Body of pancreas (tissue), 4 donors: ENCODE measurements around the gene TEX28. TPM values are rescaled to one million over a fixed set of nuclear protein-coding genes. Genes with fewer than 3 reads are reported as not detected.

Experiments
- ATAC-seq: fragments of 150-250 bp; one replicate; pipeline ENCODE4 v1.9.1; 2016
- DNase-seq, 4 donors: peaks; one replicate each; pipeline ENCODE4 v3.0.0-alpha.2; 2019
- H3K27ac ChIP-seq, 4 donors: fragments of 200-600 bp; sonication (generic); 1 replicate in 3 of 4; 2 replicates in 1 of 4; pipeline versions ENCODE4 v1.5.1 to v1.6.1; 2016 to 2019; ENCODE audit warnings: mild to moderate bottlenecking in 1 of 4, mixed read lengths in 1 of 4, moderate library complexity in 1 of 4
- H3K27me3 ChIP-seq, 2 donors: fragments of 200-600 bp; sonication (generic); one replicate each; pipeline ENCODE4 v1.6.0; 2016; ENCODE audit warnings: mild to moderate bottlenecking in 1 of 2
- H3K36me3 ChIP-seq, 2 donors: fragments of 200-600 bp; sonication (generic); replicated peaks in 1 of 2; 2 replicates each; pipeline ENCODE4 v1.5.1; 2016; ENCODE audit warnings: low read depth in 2 of 2; ENCODE audit not compliant: insufficient read depth in 1 of 2
- H3K4me1 ChIP-seq: fragments of 200-600 bp; sonication (generic); one replicate; pipeline ENCODE4 v1.6.0; 2016
- H3K4me3 ChIP-seq, 2 donors: fragments of 200-600 bp; sonication (generic); 1 replicate in 1 of 2; 2 replicates in 1 of 2; pipeline ENCODE4 v1.5.1; 2016 to 2019
- H3K9me3 ChIP-seq, 3 donors: fragments of 200-600 bp; sonication (generic); 1 replicate in 2 of 3; 2 replicates in 1 of 3; pipeline ENCODE4 v1.5.1; 2016
- POLR2A ChIP-seq, 3 donors: fragments of 450-650 bp; IDR thresholded peaks; one replicate each; pipeline ENCODE4 v1.6.1; 2016; ENCODE audit warnings: antibody characterized with exemption in 3 of 3, mild to moderate bottlenecking in 2 of 3
- WGBS, 2 donors: methylation state at CpG; one replicate each; pipeline ENCODE4 v1.1.5; 2017; 5-methylcytosine and 5-hydroxymethylcytosine counted together
- intact Hi-C: fragments of 100-400 bp; cut with DNase I; formaldehyde crosslinking; loops from one replicate; pipeline ENCODE4 v1.15.1; 2023
- total RNA-seq, 2 donors: library from RNA; depleted of rRNA; stranded (reverse); fragments of >200 nt; gene quantifications; one replicate each; pipeline ENCODE4 v1.1.0, GENCODE V29; 2016
- TF ChIP-seq, protein P1 (sequence below), 7 experiments: fragments of 450-650 bp in 4 of 7; fragments of 200-600 bp in 3 of 7; sonication (generic) in 3 of 7; IDR thresholded peaks; one replicate each; pipeline ENCODE4 v1.5.1; 2016 to 2019; ENCODE audit warnings: antibody characterized with exemption in 7 of 7

TEX28 gene
- total RNA-seq, 2 donors from 2014 or later, result not detected

DNA sequence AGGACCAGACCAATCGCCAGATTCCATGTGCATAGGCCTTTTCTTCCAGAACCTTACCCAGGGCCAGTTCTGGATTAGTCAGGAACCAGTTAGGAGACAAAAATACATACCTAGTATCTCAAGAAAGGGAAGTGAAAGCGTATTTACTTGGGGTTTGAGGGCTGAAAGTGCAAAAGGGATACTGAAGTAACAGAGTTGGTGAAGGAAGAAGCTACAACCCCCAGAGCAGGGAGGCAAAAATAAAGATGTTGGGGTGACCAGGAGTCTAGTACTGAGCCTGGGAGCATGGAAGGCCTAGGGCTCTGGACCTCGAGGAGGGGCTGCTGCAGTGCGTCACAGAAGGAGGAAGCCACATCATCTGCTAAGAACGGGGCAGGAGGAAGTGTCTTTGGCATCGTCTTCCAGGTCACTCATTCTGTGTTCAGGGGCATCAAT lies 38.9 kb upstream of the TEX28 start:
- Histone ChIP-seq H3K36me3 (no peaks in the 10 kb centered on the region), H3K27ac (no peak overlapping the region), H3K9me3 (no peaks in the 10 kb centered on the region), H3K4me1 (no peaks in the 10 kb centered on the region), H3K4me3 (no peak overlapping the region), H3K27me3 (no peaks in the 10 kb centered on the region)
- DNase-seq, result no peak
- 66 to 85% methylated on average over 5 of the region's 6 CpGs for WGBS, 2 donors
- TF ChIP-seq POLR2A (IDR thresholded peaks at IDR 0.05), result no peak
- TF ChIP-seq, protein P1, sequence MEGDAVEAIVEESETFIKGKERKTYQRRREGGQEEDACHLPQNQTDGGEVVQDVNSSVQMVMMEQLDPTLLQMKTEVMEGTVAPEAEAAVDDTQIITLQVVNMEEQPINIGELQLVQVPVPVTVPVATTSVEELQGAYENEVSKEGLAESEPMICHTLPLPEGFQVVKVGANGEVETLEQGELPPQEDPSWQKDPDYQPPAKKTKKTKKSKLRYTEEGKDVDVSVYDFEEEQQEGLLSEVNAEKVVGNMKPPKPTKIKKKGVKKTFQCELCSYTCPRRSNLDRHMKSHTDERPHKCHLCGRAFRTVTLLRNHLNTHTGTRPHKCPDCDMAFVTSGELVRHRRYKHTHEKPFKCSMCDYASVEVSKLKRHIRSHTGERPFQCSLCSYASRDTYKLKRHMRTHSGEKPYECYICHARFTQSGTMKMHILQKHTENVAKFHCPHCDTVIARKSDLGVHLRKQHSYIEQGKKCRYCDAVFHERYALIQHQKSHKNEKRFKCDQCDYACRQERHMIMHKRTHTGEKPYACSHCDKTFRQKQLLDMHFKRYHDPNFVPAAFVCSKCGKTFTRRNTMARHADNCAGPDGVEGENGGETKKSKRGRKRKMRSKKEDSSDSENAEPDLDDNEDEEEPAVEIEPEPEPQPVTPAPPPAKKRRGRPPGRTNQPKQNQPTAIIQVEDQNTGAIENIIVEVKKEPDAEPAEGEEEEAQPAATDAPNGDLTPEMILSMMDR (IDR thresholded peaks at IDR 0.05), result no peak
- ATAC-seq, result no peak
- intact Hi-C loops, result loop anchor here (5.0 kb wide), 1 partner anchor 48 kb away; no protein-coding TSS in a partner anchor

DNA sequence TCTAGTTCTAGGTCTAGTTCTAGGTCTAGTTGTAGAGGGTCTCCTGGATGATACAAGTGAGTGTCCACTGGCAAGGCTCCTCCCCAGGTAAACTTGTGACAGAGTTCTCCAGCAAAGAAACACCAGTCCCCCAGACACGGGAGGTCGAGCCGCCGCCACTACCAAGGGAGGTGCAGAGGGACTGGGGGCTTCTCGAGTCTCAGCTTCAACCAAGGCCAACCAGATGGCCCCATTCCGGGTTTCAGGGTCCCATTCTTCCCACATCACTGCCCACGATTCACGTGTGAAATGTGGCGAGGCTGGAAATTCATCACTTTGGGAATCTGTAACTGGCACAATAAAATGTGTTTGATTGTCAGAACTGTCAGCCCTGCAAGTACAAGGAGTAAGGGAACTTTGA lies 38.2 kb upstream of the TEX28 start:
- no peak for DNase-seq
- Histone ChIP-seq H3K9me3 (no peaks in the 10 kb centered on the region), H3K27ac (no peak overlapping the region), H3K36me3 (no peaks in the 10 kb centered on the region), H3K4me1 (no peaks in the 10 kb centered on the region), H3K27me3 (no peaks in the 10 kb centered on the region), H3K4me3 (no peak overlapping the region)
- no peak for TF ChIP-seq POLR2A (IDR thresholded peaks at IDR 0.05)
- TF ChIP-seq, protein P1 (IDR thresholded peaks at IDR 0.05), result no peak
- no peak for ATAC-seq
- intact Hi-C loops, result loop anchor here (5.0 kb wide), 1 partner anchor 49 kb away; no protein-coding TSS in a partner anchor
- 50% methylated on average over 2 of the region's 9 CpGs; no CpG with 5 or more reads in 1 of the 2 donors for WGBS, 2 donors

DNA sequence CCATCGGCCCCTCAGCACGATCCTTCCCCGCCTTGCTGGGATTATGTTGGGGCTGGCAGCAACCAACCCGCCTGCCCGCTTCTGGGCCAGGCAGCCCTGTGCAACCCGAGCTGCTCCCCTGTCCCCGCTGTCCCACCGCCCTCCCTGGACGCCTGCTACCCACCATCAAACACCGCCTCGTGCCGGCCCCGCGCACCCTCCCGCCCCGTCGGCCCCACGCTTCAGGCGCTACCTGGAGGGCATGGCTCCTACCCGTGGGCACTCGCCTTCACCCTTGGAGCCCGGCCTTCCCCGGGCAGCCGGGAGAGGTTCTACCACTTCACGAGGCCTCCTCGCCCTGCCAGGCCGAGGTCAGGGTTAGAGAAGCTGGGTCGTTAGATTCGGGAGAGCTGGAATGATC lies 37.6 kb upstream of the TEX28 start:
- no peak for DNase-seq
- no peaks in the 10 kb centered on the region for H3K27me3 ChIP-seq
- H3K9me3 ChIP-seq, result no peaks in the 10 kb centered on the region
- no peak overlapping the region for H3K27ac ChIP-seq
- no peak for TF ChIP-seq POLR2A (IDR thresholded peaks at IDR 0.05)
- TF ChIP-seq, protein P1 (IDR thresholded peaks at IDR 0.05), result no peak
- WGBS, 2 donors, result 86 to 92% methylated on average over 16 to 29 of the region's 29 CpGs
- peaks cover 4% of the 10 kb centered on the region for H3K4me1 ChIP-seq
- ATAC-seq, result no peak
- no peak overlapping the region for H3K4me3 ChIP-seq
- no peaks in the 10 kb centered on the region for H3K36me3 ChIP-seq
- intact Hi-C loops, result loop anchor here (5.0 kb wide), 1 partner anchor 50 kb away; no protein-coding TSS in a partner anchor

DNA sequence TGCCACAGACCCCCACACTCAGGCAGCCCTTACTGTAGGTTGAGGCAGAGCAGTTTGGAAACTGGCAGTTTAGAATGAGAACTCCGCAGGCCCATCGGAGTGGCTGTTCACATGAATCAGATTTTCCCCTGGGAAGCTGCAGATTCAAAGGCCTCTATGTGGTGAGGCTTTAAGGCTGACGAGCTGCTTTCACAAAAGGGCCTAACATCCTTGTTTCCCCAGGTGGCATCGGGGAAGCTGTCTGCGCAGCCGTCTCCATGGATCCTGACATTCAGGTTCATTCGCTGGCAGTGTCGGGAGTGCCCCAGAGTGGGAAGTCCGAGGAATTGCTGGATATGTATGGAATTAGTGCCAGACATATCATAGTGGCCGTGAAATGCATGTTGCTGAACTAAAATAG lies 34.4 kb upstream of the TEX28 start:
- ATAC-seq (no peak), DNase-seq (no peak)
- Histone ChIP-seq H3K4me3 (no peak overlapping the region), H3K4me1 (peaks cover 9% of the 10 kb centered on the region), H3K36me3 (no peaks in the 10 kb centered on the region), H3K9me3 (no peaks in the 10 kb centered on the region), H3K27ac (no peak overlapping the region), H3K27me3 (no peaks in the 10 kb centered on the region)
- intact Hi-C loops, result no loop called here
- TF ChIP-seq POLR2A (IDR thresholded peaks at IDR 0.05), result no peak
- TF ChIP-seq, protein P1 (IDR thresholded peaks at IDR 0.05), result no peak
- 89% methylated on average over 1 to 9 of the region's 10 CpGs for WGBS, 2 donors

DNA sequence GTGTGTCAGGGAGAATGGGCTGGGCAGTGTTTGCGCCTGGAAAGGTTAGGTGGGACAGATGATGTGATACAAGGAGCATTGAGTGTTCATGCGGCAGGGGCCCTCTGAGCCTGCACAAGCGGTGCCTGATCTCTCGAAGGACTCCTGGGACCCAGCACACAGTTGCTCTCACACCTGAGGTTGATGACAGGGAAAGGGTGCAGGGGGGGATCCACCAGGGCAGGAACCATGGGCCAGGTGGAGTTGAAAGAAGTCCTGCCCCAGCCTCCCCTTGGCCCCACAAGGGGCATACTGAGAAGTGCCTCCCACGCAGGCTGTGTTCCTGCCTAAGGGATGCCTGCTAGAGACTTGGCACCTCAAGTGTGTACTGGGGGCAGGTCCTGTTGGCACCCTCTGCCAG lies 33.7 kb upstream of the TEX28 start:
- Histone ChIP-seq H3K27ac (no peak overlapping the region), H3K9me3 (no peaks in the 10 kb centered on the region), H3K4me1 (peaks cover 9% of the 10 kb centered on the region), H3K4me3 (no peak overlapping the region), H3K27me3 (no peaks in the 10 kb centered on the region), H3K36me3 (no peaks in the 10 kb centered on the region)
- DNase-seq, result no peak
- no peak for ATAC-seq
- TF ChIP-seq, protein P1 (IDR thresholded peaks at IDR 0.05), result no peak
- TF ChIP-seq POLR2A (IDR thresholded peaks at IDR 0.05), result no peak
- intact Hi-C loops, result no loop called here
- WGBS, 2 donors, result 92 to 93% methylated on average over 3 to 4 of the region's 5 CpGs
